ENCODE data around the gene RPS27. TPM values are rescaled to one million over a fixed set of nuclear protein-coding genes. Genes with fewer than 3 reads are reported as not detected.

The RPS27 gene
- total and polyA plus RNA-seq, 10 of the 15 experiments (the other 5 are each of a cell fraction or from before 2014, with no cell fraction given), result 2,708 to 14,234 (median 8,874) TPM

DNA sequence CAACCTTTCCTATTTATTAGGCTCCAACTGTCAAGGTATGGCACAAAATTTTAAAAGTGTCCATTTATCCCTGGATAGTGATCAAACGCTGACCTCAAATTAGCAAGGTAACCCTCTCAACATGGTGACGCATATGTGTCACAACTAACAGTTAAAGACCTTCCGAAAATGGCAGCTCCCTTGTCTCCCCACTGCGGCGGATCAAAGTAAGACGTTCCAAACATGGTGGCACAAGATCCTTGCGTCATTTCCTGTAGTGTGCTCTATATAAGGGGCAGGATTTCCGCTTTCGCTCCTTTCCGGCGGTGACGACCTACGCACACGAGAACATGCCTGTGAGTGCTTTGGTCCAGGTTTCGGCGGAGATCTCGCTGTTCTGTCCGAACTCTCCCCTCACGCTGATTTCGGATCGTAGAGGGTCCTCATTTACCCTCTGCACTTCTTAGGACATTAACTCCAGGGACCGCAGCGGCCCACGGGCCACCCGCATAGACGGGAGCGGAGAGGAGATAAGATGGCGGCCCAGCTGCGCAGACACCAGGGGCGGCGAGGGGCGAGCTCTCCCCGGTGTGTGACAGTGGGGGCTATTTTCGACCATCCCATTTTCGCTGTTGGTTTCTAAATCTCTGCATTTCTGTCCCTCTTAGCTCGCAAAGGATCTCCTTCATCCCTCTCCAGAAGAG lies at the start of gene RPS27 (continued):
- TF ChIP-seq, protein P1, sequence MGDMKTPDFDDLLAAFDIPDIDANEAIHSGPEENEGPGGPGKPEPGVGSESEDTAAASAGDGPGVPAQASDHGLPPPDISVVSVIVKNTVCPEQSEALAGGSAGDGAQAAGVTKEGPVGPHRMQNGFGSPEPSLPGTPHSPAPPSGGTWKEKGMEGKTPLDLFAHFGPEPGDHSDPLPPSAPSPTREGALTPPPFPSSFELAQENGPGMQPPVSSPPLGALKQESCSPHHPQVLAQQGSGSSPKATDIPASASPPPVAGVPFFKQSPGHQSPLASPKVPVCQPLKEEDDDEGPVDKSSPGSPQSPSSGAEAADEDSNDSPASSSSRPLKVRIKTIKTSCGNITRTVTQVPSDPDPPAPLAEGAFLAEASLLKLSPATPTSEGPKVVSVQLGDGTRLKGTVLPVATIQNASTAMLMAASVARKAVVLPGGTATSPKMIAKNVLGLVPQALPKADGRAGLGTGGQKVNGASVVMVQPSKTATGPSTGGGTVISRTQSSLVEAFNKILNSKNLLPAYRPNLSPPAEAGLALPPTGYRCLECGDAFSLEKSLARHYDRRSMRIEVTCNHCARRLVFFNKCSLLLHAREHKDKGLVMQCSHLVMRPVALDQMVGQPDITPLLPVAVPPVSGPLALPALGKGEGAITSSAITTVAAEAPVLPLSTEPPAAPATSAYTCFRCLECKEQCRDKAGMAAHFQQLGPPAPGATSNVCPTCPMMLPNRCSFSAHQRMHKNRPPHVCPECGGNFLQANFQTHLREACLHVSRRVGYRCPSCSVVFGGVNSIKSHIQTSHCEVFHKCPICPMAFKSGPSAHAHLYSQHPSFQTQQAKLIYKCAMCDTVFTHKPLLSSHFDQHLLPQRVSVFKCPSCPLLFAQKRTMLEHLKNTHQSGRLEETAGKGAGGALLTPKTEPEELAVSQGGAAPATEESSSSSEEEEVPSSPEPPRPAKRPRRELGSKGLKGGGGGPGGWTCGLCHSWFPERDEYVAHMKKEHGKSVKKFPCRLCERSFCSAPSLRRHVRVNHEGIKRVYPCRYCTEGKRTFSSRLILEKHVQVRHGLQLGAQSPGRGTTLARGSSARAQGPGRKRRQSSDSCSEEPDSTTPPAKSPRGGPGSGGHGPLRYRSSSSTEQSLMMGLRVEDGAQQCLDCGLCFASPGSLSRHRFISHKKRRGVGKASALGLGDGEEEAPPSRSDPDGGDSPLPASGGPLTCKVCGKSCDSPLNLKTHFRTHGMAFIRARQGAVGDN (IDR thresholded peaks at IDR 0.05), result peak; percentile 89
- TF ChIP-seq ZNF207 (IDR thresholded peaks at IDR 0.05; ENCODE audit: borderline replicate concordance) (peak; percentile 75; the same call in 1 of the 2 replicates), IRF4 (IDR thresholded peaks at IDR 0.05; ENCODE audit: low read depth, low read length) (peak; percentile 69; the same call in 1 of the 2 replicates), SMAD5 (IDR thresholded peaks at IDR 0.05; ENCODE audit: low read depth) (peak; percentile 99), PAX5 (IDR thresholded peaks at IDR 0.05; ENCODE audit: borderline replicate concordance, low read depth, low read length) (peak; percentile 68; the same call in 1 of the 2 replicates), TCF3 (IDR thresholded peaks at IDR 0.05; ENCODE audit: borderline replicate concordance, insufficient read depth, low read depth, low read length) (peak; percentile 93; the same call in 1 of the 2 replicates)
- TF ChIP-seq, protein P2, sequence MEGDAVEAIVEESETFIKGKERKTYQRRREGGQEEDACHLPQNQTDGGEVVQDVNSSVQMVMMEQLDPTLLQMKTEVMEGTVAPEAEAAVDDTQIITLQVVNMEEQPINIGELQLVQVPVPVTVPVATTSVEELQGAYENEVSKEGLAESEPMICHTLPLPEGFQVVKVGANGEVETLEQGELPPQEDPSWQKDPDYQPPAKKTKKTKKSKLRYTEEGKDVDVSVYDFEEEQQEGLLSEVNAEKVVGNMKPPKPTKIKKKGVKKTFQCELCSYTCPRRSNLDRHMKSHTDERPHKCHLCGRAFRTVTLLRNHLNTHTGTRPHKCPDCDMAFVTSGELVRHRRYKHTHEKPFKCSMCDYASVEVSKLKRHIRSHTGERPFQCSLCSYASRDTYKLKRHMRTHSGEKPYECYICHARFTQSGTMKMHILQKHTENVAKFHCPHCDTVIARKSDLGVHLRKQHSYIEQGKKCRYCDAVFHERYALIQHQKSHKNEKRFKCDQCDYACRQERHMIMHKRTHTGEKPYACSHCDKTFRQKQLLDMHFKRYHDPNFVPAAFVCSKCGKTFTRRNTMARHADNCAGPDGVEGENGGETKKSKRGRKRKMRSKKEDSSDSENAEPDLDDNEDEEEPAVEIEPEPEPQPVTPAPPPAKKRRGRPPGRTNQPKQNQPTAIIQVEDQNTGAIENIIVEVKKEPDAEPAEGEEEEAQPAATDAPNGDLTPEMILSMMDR (IDR thresholded peaks at IDR 0.05 in 2 of 3, conservative IDR thresholded peaks at IDR 0.05 in 1 of 3; ENCODE audit: control insufficient read depth in 2 of 3, extremely low read depth in 1 of 3, insufficient read depth in 1 of 3, low read depth in 3 of 3, low read length in 3 of 3), result no peak
- TF ChIP-seq, protein P3, sequence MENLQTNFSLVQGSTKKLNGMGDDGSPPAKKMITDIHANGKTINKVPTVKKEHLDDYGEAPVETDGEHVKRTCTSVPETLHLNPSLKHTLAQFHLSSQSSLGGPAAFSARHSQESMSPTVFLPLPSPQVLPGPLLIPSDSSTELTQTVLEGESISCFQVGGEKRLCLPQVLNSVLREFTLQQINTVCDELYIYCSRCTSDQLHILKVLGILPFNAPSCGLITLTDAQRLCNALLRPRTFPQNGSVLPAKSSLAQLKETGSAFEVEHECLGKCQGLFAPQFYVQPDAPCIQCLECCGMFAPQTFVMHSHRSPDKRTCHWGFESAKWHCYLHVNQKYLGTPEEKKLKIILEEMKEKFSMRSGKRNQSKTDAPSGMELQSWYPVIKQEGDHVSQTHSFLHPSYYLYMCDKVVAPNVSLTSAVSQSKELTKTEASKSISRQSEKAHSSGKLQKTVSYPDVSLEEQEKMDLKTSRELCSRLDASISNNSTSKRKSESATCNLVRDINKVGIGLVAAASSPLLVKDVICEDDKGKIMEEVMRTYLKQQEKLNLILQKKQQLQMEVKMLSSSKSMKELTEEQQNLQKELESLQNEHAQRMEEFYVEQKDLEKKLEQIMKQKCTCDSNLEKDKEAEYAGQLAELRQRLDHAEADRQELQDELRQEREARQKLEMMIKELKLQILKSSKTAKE (IDR thresholded peaks at IDR 0.05; ENCODE audit: low read depth, poor library complexity, severe bottlenecking), result peak; percentile 28
- TF ChIP-seq, protein P4, sequence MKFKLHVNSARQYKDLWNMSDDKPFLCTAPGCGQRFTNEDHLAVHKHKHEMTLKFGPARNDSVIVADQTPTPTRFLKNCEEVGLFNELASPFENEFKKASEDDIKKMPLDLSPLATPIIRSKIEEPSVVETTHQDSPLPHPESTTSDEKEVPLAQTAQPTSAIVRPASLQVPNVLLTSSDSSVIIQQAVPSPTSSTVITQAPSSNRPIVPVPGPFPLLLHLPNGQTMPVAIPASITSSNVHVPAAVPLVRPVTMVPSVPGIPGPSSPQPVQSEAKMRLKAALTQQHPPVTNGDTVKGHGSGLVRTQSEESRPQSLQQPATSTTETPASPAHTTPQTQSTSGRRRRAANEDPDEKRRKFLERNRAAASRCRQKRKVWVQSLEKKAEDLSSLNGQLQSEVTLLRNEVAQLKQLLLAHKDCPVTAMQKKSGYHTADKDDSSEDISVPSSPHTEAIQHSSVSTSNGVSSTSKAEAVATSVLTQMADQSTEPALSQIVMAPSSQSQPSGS (IDR thresholded peaks at IDR 0.05; ENCODE audit: low read length), result peak; percentile 71; the same call in 1 of the 2 replicates
- TF ChIP-seq, protein P5, sequence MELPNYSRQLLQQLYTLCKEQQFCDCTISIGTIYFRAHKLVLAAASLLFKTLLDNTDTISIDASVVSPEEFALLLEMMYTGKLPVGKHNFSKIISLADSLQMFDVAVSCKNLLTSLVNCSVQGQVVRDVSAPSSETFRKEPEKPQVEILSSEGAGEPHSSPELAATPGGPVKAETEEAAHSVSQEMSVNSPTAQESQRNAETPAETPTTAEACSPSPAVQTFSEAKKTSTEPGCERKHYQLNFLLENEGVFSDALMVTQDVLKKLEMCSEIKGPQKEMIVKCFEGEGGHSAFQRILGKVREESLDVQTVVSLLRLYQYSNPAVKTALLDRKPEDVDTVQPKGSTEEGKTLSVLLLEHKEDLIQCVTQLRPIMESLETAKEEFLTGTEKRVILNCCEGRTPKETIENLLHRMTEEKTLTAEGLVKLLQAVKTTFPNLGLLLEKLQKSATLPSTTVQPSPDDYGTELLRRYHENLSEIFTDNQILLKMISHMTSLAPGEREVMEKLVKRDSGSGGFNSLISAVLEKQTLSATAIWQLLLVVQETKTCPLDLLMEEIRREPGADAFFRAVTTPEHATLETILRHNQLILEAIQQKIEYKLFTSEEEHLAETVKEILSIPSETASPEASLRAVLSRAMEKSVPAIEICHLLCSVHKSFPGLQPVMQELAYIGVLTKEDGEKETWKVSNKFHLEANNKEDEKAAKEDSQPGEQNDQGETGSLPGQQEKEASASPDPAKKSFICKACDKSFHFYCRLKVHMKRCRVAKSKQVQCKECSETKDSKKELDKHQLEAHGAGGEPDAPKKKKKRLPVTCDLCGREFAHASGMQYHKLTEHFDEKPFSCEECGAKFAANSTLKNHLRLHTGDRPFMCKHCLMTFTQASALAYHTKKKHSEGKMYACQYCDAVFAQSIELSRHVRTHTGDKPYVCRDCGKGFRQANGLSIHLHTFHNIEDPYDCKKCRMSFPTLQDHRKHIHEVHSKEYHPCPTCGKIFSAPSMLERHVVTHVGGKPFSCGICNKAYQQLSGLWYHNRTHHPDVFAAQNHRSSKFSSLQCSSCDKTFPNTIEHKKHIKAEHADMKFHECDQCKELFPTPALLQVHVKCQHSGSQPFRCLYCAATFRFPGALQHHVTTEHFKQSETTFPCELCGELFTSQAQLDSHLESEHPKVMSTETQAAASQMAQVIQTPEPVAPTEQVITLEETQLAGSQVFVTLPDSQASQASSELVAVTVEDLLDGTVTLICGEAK (IDR thresholded peaks at IDR 0.05; ENCODE audit: borderline replicate concordance), result peak; percentile 94
- TF ChIP-seq, protein P6, sequence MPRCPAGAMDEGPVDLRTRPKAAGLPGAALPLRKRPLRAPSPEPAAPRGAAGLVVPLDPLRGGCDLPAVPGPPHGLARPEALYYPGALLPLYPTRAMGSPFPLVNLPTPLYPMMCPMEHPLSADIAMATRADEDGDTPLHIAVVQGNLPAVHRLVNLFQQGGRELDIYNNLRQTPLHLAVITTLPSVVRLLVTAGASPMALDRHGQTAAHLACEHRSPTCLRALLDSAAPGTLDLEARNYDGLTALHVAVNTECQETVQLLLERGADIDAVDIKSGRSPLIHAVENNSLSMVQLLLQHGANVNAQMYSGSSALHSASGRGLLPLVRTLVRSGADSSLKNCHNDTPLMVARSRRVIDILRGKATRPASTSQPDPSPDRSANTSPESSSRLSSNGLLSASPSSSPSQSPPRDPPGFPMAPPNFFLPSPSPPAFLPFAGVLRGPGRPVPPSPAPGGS (IDR thresholded peaks at IDR 0.05; ENCODE audit: borderline replicate concordance, insufficient read depth, low read depth, low read length, poor library complexity, severe bottlenecking), result no peak
